IPS DF 6.9 (cell line): ENCODE data around the gene UBE3C.
"Not testable (repeated sequence)": the region's sequence is repeated elsewhere in the genome, so short reads cannot be mapped to it uniquely, and the experiment has no call there.

Experiments
- DNase-seq: peaks from one replicate; pipeline ENCODE4 v3.0.0-alpha.2; 2013; ENCODE audit warnings: low read depth, low spot score
- H3K27ac ChIP-seq: one replicate; pipeline ENCODE4 v1.5.1; 2013; ENCODE audit warnings: low read length, control low read depth
- H3K27me3 ChIP-seq: 2 replicates; pipeline ENCODE4 v1.6.1; 2013; ENCODE audit warnings: mild to moderate bottlenecking, low read length; ENCODE audit not compliant: control insufficient read depth, insufficient read depth
- H3K36me3 ChIP-seq: 2 replicates; pipeline ENCODE4 v1.6.1; 2013; ENCODE audit warnings: low read length; ENCODE audit not compliant: control insufficient read depth, insufficient read depth
- H3K4me1 ChIP-seq: 2 replicates; pipeline ENCODE4 v1.6.1; 2013; ENCODE audit warnings: low read length; ENCODE audit not compliant: control insufficient read depth, insufficient read depth
- H3K4me3 ChIP-seq: 2 replicates; pipeline ENCODE4 v1.5.1; 2013; ENCODE audit warnings: mild to moderate bottlenecking, low read length
- H3K9me3 ChIP-seq: 2 replicates; pipeline ENCODE4 v1.6.1; 2013; ENCODE audit warnings: low read length, inconsistent platforms; ENCODE audit not compliant: control insufficient read depth, insufficient read depth
- WGBS: extraction: QIAGEN DNeasy Blood & Tissue Kit; methylation state at CpG from one replicate; pipeline ENCODE4 v1.1.7; 2013; ENCODE audit warnings: mixed read lengths, missing lambda C conversion rate; ENCODE audit not compliant: insufficient read length, insufficient coverage; 5-methylcytosine and 5-hydroxymethylcytosine counted together

UBE3C gene

DNA sequence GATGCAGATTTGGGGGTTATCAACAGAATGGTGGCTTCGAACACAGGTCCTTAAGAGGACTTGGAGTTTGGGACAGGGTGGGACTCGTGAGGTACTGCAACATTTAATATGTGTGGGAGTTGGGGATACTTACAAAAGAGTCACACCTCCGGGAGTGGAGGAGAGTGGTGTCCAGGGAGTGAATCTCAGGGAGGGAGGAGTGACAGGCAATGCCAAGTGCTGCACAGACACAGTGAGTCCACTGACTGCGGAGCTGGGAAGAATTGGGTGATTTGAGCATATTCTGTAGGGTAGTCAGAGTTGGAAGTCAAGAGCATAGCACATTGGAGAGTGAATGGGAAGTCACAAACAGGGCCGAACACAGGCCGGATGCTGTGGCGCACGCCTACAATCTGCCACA, 5.1 kb downstream of the UBE3C start:
- no peak for DNase-seq
- H3K27ac ChIP-seq: no peak overlapping the region
- H3K4me1 ChIP-seq: no peaks in the 10 kb centered on the region
- H3K4me3 ChIP-seq: no peak overlapping the region
- WGBS: no CpG with 5 or more reads among the region's 8 CpGs
- H3K9me3 ChIP-seq: no peaks in the 10 kb centered on the region
- 0 out of 2 replicates have a peak, but pooled peaks cover 2% of the 10 kb centered on the region for H3K36me3 ChIP-seq
- H3K27me3 ChIP-seq: no peaks in the 10 kb centered on the region

DNA sequence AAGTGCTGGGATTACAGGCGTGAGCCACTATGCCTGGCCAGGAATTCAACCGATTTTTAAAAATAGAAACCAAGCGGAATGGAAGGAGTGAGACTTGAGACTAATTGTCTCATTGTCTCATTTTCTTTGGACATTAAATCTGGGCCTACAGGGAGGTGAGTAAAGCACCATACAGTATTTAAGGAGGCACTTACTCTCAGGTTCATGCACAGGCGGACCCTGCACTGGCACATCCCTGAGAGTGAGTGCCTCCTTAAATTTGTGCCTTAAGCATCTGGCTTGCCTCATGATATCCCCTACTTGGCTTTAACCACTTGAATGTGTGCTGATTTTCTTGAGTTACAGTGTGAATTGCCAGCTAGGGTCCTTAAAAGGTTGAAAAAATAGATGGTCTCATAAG, 10.6 kb downstream of the UBE3C start:
- H3K36me3 ChIP-seq: no peaks in the 10 kb centered on the region
- no peak overlapping the region for H3K27ac ChIP-seq
- DNase-seq: no peak
- H3K9me3 ChIP-seq: no peaks in the 10 kb centered on the region
- WGBS: no CpG with 5 or more reads among the region's 4 CpGs
- peaks cover 2% of the 10 kb centered on the region; the same call in 1 of the 2 replicates for H3K4me1 ChIP-seq
- no peak overlapping the region for H3K4me3 ChIP-seq
- H3K27me3 ChIP-seq: no peaks in the 10 kb centered on the region

DNA sequence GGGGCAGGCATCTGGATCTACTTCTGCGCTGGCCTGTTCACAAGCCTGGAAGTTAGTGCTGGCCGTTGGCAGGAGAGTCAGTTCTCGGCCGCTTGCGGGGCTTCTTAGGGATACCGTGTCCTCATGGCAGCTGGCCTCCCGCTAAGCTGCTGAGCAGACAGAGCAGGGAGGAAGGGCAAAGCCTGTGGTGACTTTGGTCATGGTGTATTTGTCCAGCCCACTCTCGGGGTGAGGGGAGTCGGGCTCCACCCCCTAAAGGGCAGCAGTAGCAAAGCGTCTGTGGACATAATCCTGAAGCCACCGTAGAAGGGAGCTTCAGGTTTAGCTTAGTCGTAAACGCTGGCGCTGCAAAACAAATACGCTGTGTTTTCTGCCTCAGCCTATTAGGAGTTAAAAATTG, 12.2 kb downstream of the UBE3C start:
- no CpG with 5 or more reads among the region's 15 CpGs for WGBS
- DNase-seq: peak; percentile 18
- H3K27ac ChIP-seq: no peak overlapping the region
- no peaks in the 10 kb centered on the region for H3K9me3 ChIP-seq
- H3K36me3 ChIP-seq: no peaks in the 10 kb centered on the region
- peaks cover 2% of the 10 kb centered on the region; the same call in 1 of the 2 replicates for H3K4me1 ChIP-seq
- H3K27me3 ChIP-seq: no peaks in the 10 kb centered on the region
- no peak overlapping the region for H3K4me3 ChIP-seq

DNA sequence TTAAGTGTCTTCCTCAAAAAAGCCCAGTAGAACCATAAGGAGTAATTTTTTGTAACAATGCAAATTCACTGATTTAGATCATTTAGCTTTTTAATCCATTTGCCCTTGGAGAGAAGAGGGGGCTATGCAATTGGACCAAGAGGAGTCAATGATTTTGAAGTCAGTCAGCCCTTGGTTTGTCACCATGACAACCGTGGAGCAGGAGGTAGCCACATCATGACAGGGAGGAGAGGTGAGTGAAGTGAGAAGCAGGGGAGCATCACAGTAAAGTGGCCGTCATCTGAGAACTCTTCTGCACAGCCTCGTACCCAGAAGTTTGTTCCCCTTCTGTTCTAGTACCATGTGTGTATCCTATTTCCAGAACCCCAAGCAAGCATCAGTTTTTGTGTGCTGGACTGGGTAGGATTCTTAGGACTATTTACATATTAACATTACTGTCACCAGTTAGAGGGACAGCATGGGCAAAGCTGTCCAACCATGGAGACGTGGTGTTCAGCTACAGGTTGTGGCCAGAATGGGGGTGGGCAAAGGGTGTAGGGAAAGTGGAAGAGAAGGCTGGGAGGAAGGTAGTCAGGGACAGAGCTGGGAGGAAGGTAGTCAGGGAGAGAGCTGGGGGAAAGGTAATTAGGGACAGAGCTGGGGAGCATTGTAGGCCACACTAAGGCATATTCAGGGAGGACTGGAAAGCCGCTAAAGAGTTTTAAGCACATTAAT, 13.1 kb downstream of the UBE3C start:
- H3K27ac ChIP-seq: no peak overlapping the region
- no peak overlapping the region for H3K4me3 ChIP-seq
- no peak for DNase-seq
- peaks cover 2% of the 10 kb centered on the region; the same call in 1 of the 2 replicates for H3K4me1 ChIP-seq
- no peaks in the 10 kb centered on the region for H3K36me3 ChIP-seq
- H3K27me3 ChIP-seq: no peaks in the 10 kb centered on the region
- WGBS: no CpG with 5 or more reads among the region's 5 CpGs
- no peaks in the 10 kb centered on the region for H3K9me3 ChIP-seq

DNA sequence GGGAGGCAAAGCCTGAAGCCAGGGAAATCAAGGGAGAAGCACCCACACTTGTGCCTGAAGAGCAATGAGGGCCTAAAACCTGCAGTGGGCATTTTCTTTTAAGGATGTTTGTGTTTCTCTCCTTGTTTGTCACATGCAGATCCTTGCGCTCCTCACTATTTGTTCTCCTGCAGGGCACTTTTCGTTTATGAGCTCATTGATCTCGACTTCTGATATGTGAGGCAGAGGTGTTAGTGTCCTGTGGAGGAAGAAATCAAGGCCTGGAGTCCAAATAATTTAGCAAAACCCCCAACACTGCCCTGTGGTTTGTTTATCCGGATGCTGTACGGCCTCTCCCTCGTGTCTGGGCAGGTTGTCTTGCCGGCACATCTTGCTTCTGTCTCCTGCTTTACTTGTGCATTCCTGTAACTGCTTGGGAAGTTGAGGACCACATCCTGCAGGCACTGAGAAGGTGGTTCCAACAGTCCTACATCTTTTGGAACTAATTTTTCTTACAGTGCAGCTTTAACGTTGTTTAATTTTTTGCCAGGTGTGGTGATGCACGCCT, 13.7 kb downstream of the UBE3C start:
- Histone ChIP-seq H3K36me3 (no peaks in the 10 kb centered on the region), H3K27me3 (no peaks in the 10 kb centered on the region), H3K4me1 (peaks cover 2% of the 10 kb centered on the region; the same call in 1 of the 2 replicates), H3K4me3 (no peak overlapping the region), H3K27ac (no peak overlapping the region), H3K9me3 (no peaks in the 10 kb centered on the region)
- no CpG with 5 or more reads among the region's 9 CpGs for WGBS
- no peak for DNase-seq

DNA sequence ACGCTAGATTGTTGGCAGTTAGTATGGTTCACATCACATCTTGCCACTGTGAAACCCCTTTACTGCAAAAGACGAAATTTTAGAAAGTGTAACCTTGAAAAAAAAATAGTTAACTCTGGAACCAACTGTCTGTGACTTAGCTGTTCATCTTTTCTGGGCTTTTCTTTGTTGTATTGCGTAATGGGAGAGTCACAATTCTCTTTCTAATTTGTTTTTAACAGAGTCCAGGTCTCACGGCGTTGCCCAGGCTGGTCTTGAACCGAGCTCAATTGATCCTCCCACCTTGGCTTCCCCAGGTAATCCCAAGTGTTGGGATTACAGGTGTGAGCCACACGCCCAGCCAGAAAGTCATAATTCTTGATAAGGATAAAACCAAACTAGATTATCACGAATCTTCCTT, 14.5 kb downstream of the UBE3C start:
- Histone ChIP-seq H3K27me3 (no peaks in the 10 kb centered on the region), H3K9me3 (no peaks in the 10 kb centered on the region), H3K4me1 (peaks cover 2% of the 10 kb centered on the region; the same call in 1 of the 2 replicates), H3K36me3 (no peaks in the 10 kb centered on the region), H3K4me3 (no peak overlapping the region), H3K27ac (no peak overlapping the region)
- DNase-seq: no peak
- WGBS: no CpG with 5 or more reads among the region's 8 CpGs

DNA sequence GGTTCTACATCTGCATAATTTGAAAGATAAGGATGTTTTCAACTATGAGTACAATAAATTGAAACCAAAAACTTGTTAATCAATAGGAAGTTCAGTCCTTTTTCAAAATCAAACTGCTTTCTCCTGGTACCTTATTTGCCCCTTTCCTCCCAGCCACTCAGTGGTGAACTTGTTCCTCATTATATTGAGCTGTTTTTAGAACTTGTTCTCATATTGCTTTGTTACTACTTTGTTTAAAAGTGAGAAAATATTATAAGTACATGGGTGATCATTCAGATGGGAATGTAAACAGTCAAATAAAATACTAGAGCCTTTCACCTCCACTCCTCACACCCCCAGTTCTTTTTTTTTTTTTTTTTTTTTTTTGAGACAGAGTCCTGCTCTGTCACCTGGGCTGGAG, 17.2 kb downstream of the UBE3C start:
- Histone ChIP-seq H3K9me3 (no peaks in the 10 kb centered on the region), H3K27me3 (no peaks in the 10 kb centered on the region), H3K4me3 (no peak overlapping the region), H3K4me1 (no peaks in the 10 kb centered on the region), H3K36me3 (no peaks in the 10 kb centered on the region), H3K27ac (no peak overlapping the region)
- no peak for DNase-seq

DNA sequence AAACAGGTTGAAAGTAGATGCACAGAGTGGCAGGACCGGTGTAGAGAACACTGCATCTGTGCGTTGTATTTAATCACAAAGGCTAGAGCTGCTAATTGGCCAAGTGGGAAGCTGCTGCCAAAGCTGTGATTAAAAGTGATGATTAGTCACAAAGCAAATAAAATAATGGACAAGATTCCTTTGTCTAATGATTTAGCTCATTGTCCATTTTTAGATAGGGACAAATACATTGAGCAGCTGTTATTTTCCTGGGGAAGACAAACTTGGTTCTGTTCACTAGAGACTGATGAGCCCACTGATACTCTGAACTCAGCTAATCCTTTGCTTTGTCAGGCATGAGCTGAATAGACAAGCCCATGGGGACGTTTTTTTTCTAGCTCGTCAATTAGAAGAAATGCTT, 19.7 kb downstream of the UBE3C start:
- no peak overlapping the region for H3K4me3 ChIP-seq
- no peaks in the 10 kb centered on the region for H3K9me3 ChIP-seq
- H3K27me3 ChIP-seq: no peaks in the 10 kb centered on the region
- no peaks in the 10 kb centered on the region for H3K4me1 ChIP-seq
- H3K27ac ChIP-seq: no peak overlapping the region
- DNase-seq: no peak
- no peaks in the 10 kb centered on the region for H3K36me3 ChIP-seq
- no CpG with 5 or more reads among the region's 4 CpGs for WGBS

DNA sequence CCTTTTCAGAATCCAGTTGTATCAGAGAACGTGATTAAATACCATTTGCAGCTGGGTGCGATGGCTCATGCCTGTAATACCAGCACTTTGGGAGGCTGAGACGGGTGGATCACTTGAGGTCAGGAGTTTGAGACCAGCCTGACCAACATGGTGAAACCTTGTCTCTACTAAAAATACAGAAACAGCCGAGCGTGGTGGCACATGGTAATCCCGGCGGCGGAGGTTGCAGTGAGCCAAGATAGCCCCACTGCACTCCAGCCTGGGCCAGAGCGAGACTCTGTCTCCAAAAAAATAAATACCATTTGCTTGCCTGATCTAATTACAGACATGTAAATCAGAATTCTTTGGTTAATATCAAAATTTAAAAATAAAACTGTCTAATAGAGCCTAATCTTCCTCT, 20.8 kb downstream of the UBE3C start:
- not testable (repeated sequence) for H3K9me3 ChIP-seq, H3K4me1 ChIP-seq, H3K27me3 ChIP-seq, H3K4me3 ChIP-seq, DNase-seq, H3K36me3 ChIP-seq, H3K27ac ChIP-seq
- whole genome bisulfite sequencing: no CpG with 5 or more reads among the region's 9 CpGs

DNA sequence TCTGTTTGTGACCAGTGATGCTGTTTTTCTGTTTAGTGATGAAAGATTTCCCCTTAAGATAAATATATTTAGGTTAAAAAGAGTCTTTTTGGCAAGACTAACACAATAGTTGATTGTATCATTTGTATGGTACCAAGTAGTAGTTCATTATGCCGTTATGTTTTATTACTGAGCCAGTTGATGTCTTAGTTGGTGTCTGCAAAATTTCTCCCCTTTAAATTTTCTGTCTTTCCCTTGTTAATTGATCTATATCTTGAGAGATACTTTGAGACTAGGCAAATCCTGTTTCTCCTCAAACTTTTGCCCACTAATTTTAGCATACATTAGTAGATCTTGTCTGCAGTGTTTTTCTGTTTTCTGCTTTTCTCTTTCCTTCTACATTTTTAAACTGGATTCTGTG, 21.7 kb downstream of the UBE3C start:
- WGBS: no CpG with 5 or more reads among the region's 1 CpG
- Histone ChIP-seq H3K27ac (no peak overlapping the region), H3K4me1 (no peaks in the 10 kb centered on the region), H3K4me3 (no peak overlapping the region), H3K9me3 (no peaks in the 10 kb centered on the region), H3K36me3 (no peaks in the 10 kb centered on the region), H3K27me3 (no peaks in the 10 kb centered on the region)
- no peak for DNase-seq

DNA sequence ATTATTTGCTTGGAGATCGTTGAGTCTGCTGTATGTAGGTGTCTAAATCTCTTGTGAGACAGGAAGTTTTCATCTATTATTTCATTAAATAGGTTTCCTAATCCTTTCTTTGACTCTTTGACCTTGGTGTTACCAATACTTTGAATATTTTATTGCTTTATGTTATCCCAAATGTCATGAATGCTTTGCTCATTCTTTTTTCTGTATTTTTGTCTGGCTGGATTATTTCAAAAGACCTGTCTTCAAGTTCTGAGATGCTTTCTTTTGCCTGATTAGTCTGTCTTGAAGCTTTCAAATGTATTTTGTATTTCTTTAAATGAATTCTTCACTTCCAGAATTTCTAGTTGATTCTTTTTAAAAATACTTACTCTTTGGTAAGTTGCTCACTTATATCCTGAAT, 27.3 kb downstream of the UBE3C start:
- no CpG with 5 or more reads among the region's 1 CpG for WGBS
- Histone ChIP-seq H3K4me3 (no peak overlapping the region), H3K9me3 (no peaks in the 10 kb centered on the region), H3K27ac (no peak overlapping the region), H3K36me3 (no peaks in the 10 kb centered on the region), H3K4me1 (no peaks in the 10 kb centered on the region), H3K27me3 (no peaks in the 10 kb centered on the region)
- no peak for DNase-seq
